OCI-LY1 (cell line): ENCODE measurements around the gene NUBP2.

ENCODE experiments used
- CTCF ChIP-seq: fragments of 200-600 bp; sonication (generic), shearing (Covaris generic); IDR thresholded peaks from 2 replicates; pipeline ENCODE4 v1.5.1; 2017; ENCODE audit warnings: mild to moderate bottlenecking, antibody characterized with exemption, low read length, moderate library complexity, mixed read lengths
- EZH2 ChIP-seq: fragments of 200-600 bp; sonication (generic), shearing (Covaris generic); IDR thresholded peaks from 2 replicates; pipeline ENCODE4 v1.8.0; 2017; ENCODE audit warnings: borderline replicate concordance, mixed run types, mild to moderate bottlenecking, antibody characterized with exemption, low read length, moderate library complexity, mixed read lengths

DNA sequence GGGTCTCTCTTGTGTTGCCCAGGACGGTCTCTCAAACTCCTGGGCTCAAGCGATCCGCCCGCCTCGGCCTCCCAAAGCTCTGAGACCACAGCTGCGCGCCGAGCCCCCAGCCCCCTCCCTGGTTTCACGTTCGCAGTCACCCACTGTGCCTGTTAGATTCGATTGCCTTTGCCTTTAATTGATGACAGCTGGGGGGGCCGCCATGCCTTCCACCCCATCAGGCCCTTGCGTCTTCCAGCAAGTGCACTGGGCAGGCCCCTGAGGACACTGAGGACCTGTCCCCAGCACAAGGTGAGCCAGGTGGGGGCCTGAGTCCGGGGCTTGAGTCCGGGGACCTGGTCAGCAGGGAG lies 7.5 kb downstream of the NUBP2 start:
- TF ChIP-seq CTCF (no peak), EZH2 (no peak)
